Stimulated activated CD4-positive, alpha-beta T cell treated with anti-CD3 and anti-CD28 coated beads, Interleukin-15, amount 100 ng/mL, for 1 hour (primary cell): ENCODE measurements around the gene ANXA8.
"Not testable (repeated sequence)": the region's sequence is repeated elsewhere in the genome, so short reads cannot be mapped to it uniquely, and the experiment has no call there.

Experiments used
- DNase-seq, 2 donors: peaks; one replicate each; pipeline ENCODE4 v3.0.0-alpha.2; 2020; ENCODE audit warnings: low read depth in 1 of 2, low spot score in 1 of 2

ANXA8 gene

GRCh38 chr10:47465216-47465917, 18.5 kb downstream of the ANXA8 start:
- DNase-seq, result not testable (repeated sequence)

DNA sequence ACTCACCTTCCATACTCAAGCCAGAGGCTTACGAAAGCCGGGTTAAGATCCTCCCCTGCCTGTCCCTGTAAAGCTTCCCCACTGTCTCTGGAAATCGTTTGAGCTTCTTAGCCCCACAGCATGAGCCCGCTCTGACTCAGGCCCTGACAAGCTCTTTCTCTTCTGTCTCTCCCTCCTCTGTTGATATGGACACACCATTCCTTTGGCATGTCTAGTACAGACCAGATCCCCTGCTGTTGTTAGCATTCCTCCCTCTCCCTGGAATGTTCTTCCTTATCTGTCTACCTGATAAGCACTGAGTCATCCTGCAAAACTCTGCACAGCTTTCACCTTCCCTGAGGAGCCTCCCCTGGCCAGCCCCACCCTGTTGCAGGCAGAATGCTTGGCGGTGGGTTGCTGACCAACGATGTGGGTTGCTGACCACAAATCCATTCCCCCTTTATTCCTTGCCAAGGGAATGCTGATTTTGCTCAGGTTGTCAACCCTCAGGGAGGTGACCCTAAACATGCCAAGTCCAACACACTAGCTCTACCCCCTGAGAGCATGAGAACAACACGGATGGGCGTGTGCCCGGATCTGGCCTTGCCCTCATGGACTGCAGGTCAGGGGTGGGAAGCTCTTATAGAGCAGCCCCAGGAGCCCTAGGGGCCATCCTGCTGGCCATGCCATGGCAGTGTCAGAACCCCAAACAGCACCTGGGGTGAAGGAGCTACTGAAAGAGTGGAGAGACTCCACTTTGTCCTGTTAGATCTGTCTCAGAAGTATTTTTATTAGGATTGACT, 21.1 kb downstream of the ANXA8 start:
- not testable (repeated sequence) for DNase-seq

- DNase-seq, result not testable (repeated sequence)
These were observed 22.6 kb downstream of the ANXA8 start for GRCh38 chr10:47461261-47461687.

DNA sequence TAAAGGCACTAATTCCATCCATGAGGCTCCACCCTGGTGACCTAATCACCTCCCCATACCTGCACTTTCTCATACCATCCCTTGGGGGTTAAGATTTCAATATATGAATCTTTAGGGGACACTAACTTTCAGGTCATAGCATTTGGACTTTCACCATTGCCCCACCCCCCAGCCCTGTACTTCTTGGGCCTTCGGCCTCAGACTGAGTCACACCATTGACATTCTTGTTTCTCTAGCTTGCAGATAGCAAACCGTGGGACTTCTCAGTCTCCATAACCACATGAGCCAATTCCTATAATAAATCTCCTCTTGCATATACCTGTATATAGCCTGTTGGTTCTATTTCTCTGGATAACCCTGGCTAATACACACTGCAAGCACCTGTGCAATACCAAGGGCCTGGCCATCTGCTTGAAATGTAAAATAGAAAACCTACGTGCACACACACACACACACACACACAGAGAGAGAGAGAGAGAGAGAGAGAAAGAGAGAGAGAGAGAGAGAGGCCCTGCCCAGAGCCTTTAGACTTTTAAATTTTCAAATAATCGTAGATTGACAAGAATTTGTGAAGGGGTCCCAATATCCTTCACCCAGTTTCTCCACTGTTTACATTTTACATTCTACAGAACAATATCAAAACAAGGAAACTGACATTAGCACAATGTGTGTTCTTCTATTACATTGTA, 25.3 kb downstream of the ANXA8 start:
- no peak for DNase-seq

DNA sequence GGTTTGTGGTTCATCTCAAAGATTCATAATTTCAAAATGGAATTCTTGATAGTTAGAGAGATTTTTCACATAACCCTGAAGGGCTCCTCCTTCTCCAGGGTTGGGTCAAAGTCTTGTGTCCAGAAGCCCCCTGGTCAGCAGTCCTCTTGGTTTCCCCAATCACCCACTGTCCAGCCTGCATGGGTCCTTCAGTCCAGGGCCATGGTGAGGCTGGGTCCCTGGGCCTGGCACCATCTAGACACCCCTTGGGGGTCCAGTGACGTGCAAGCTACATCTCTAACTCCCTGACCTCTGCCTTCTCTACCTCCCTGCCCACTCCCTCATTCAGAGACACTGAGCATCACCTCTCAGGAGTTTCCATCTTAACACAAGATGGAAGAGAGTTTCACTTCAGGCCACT, 26.1 kb downstream of the ANXA8 start:
- no peak for DNase-seq

DNA sequence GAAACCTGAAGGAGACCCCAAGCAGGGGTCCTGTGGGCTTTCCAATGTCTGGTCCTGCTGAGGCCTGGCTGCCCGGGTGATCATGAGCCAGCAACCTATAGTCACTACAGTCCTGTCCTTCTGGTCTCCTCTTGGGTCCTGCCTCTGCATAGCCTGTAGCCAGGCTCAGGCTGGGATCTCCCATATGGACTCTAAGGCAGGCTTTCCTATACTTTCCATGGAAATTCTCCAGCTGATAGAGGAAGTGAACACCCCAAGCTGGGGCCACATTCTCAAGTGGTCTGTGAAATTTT, 26.4 kb downstream of the ANXA8 start:
- DNase-seq, result no peak

GRCh38 chr10:47456794-47457527, 27.0 kb downstream of the ANXA8 start:
- DNase-seq, result no peak

GRCh38 chr10:47456079-47456785, 27.7 kb downstream of the ANXA8 start:
- no peak for DNase-seq

DNA sequence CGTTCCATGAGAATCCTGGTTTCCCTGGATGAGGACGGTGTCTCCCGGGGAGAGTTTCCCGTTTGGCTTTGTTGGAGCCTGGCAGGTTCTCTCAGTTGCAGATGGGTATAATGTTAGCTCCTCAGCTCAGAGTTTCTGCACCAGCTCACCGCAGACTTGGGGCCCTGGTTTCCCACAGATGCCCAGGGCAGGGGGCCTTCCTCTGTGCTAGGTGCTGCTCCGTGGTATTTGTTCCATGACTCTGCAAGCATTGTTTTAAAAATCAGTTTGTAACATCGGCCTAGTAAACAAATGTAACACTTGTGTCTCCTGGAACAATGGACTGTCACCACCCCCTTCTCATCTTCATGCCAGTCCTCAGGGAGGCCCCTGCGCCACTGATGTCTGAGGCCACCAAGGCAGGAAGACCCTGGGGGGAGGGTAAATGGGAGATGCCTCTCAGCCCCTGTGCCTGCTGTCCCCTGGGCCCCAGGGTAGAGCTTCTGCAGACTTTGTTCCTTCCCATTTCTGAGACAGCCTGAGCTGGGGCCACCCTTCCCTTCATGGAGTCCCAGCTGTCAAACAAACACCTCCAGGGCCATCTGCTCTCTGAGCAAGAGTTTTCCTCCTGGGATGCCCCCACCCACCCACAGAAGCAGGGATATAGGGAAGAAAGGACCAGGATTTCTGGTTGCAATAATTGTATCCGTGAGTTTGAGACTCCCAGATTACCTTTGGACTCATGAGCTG, 28.4 kb downstream of the ANXA8 start:
- not testable (repeated sequence) for DNase-seq

DNA sequence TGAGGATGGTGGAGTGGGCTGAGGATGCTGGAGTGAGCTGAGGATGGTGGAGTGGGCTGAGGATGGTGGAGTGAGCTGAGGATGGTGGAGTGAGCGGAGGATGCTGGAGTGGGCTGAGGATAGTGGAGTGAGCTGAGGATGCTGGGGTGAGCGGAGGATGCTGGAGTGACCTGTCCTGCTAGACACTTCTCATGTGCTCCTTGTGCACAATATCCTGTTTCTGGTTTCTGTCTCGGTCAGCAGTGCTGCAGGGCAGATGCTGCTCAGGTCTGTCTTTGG, 29.2 kb downstream of the ANXA8 start:
- no peak for DNase-seq

DNA sequence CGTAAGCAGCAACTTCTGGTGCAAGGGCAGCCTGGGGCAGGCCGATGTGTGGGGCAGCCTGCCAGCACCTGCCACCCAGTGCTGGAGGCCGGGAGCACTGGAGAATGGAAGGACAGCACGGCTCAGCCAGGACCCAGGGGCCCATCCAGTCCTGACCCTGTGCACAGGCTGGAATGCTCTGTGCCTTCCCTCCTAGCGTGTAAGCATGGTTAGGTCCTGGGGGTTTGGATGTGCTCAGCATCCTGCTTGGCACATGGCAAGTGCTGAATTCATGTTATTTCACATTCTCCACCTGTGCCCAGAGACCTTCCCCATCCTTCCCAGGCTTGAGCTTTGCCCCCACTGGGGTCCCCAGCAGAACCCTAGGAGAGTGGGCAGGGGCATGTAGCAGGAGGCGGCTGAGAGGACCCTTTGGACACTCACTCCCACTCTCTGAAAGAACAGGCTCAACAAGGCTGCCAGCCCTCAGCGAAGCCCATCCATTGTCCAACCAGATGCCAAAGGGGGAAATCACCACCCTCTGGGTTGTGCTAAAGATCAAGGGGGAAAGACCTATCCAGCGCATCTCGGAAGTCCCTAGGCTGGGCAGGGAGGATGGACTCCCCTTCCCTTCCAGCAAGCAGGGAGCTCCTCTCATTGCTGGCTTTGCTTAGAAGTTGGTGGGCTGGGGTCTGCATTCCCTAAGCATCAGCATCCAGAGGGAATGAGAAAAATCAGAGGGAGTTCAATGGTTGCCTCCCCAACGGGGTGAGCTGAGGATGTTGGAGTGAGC, 29.7 kb downstream of the ANXA8 start:
- DNase-seq, result no peak

DNA sequence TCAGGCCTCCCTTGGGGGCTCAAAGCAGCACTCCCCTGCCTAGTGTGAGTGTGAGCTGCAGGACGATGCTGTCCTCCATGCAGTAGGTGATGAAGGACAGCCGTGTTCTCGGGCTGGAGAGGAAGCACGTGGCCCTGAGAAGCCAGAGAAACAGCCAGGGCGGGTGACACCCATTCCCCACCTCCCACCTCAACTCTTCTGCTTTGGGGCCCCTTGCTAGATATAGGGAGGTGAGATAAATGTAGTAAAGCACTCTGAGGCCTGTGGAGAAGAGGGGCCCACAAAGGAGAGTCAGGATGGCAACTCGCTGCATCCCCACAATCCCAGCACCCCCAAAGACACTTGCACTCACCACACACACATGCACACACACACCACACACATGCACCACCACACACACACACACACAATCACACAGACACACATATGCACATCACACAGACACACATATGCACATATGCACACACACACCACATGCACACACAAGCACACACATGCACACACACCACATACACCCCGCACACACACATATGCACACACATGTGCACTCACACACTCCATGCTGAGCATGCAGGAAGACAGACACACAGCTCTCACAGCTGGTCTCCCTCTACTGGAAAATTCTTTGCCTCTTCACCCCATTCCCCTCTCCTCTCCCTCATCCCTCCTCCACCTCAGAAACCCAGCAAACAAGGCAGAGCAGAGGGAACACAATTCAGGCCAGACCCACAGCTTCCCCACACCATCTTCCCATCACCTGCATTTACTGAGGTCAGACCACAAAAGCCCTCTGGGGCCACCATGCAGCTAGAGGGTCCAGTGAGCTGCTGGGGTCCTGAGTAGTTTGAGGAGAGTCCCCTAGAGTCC, 30.5 kb downstream of the ANXA8 start:
- DNase-seq, result no peak

DNA sequence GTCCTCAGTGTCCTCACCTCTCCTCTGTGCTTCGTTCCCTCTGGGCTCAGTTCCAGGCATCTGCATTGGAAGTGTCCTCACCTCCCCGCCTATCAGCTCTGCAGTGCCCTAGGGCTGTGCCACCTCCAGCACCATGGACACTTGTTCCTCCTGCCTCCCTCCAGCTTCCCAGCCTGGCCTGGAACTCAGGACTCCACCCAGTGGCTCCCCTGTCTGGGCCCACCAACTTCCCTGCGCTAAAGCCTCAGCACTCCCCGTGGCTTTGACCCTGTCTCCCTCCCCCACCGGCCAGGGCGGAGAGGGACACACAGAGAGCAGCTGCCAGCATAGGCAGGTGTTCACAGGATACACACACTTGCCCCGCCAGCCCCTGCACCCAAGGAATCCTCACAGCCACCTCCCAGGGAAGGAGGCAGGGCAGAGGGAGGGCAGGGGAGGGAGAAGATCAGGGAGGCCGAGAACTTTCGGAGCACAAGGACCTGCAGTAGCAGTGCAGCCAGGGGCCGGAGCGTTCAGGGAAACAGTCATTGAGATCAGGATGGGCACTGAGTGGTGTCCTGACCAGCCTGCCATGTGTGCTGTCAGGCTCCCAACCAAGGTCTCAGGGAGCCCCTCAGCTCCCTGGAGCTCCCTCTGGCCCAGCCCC, 31.3 kb downstream of the ANXA8 start:
- DNase-seq, result no peak

GRCh38 chr10:47451998-47452494, 31.9 kb downstream of the ANXA8 start:
- DNase-seq, result no peak

DNA sequence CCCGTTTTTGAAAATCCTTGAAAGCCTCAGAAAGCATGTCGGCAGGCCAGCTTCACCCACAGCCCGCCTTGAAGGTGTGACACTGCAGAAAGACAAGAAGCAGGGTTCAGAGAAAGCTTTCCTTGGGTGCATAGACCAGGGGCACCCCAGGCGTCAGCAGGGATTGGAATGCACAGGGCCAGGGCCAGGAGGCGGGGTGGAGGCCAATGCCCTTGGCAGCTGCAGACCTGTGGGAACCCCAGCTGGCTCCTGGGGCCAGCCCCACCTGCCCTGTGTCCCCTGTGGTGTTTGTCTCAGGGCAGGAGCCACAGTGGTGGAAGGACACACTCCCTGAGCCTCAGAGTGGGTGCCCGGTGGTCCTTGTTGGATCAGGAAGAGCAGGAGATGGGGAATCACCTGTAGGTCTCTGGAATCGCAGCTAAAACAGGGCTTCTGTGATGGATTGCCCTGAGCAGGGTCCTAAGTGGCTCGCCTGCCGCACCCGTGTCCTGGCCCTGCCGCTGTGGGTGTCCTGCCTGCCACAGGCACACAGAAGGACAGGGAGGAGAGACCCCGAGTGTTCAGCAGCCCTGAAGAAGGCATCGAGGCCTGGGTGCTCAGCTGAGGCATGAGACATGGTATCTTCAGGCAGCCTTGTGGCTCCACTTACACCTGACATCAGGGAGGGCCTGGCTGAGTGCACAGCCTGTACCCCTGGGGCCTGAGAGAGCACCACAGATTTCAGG, 32.5 kb downstream of the ANXA8 start:
- DNase-seq, result no peak

GRCh38 chr10:47450442-47450841, 33.5 kb downstream of the ANXA8 start:
- DNase-seq, result no peak

DNA sequence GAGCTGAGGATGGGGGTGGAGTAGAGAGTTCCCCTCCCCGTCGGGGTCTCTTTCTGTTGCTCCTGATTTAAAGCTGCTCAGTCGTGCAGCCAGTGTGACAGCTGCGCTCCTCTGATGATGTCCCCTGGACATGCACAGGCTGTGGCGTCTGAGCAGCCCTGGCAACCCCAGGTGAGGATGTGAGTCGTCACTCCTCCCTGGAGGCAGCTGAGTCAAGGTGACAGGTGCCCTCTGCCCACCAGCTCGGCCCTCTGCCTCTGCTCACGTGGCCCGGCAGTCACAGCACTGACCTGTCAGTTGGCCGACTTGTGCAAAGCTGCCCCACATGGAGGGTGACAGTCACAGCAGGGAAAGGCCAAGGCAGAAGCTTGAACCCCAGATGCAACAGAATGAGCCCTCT, 33.9 kb downstream of the ANXA8 start:
- DNase-seq, result no peak
